HG02759 (cell line): ENCODE data around the gene FBL.
"Not testable (repeated sequence)": the region's sequence is repeated elsewhere in the genome, so short reads cannot be mapped to it uniquely, and the experiment has no call there.

ENCODE experiments used
- ATAC-seq: cut with Tn5 transposase; IDR thresholded peaks from one replicate; pipeline ENCODE4 v1.9.1; 2021; ENCODE audit warnings: mild to moderate bottlenecking, moderate library complexity; ENCODE audit not compliant: unreplicated experiment

FBL gene

DNA sequence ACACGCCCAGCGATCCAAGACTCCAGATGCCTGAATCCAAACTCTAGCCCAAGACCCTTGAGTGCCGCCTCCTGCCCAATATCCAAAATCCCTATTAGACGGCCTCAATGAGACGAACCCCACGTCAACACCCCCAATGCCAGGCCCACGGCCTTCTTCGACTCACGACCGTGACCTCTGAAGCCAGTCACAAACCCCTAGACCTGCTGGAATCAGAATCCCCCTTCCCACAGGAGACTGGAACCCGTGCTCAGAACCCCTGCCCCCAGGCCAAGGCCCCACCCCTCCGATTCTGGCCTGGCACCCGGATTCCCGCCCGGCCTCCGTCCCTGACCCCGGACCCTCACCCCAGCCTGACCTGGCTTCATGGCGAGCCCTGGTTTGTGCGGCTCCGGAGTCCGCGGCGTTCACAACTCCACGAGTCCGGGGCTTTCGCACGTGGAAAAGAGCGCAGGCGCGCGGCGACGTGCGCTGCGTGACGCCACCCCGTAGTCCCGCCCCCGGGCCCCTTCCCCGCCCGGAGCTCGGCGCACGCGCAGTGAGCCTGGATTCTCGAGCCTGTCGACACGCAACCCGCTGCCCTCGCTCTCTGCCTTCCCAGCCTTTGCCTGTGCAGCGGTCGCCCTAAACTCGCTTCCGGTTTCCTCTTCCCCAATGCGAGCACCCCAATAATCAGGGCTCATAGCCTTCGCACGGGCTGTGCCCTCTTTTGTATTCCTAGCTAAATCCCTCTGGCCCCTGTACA, at the start of gene FBL:
FBL (minus strand) TSS at position 447 of the 745 bp plus-strand sequence; CDS start at position 368, 79 bp downstream.
- peak; percentile 91 for ATAC-seq

DNA sequence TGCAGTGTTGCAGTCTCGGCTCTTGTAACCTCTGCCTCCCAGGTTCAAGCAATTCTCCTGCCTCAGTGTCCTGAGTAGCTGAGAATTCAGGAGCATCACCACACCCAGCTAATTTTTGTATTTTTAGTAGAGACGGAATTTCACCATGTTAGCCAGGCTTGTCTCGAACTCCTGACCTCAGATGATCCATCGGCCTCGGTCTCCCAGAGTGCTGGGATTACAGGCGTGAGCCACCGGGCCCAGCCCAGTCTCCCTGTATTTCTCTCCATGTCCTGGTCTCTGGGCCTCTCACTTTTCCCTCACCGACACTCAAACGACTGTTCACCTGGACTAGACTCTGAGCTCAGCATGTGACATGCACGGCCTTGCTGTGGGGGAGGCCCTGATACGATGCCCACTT, 48.9 kb upstream of the FBL start:
- ATAC-seq, result not testable (repeated sequence)

GRCh38 chr19:39894236-39894606, 48.0 kb upstream of the FBL start:
- ATAC-seq, result not testable (repeated sequence)

DNA sequence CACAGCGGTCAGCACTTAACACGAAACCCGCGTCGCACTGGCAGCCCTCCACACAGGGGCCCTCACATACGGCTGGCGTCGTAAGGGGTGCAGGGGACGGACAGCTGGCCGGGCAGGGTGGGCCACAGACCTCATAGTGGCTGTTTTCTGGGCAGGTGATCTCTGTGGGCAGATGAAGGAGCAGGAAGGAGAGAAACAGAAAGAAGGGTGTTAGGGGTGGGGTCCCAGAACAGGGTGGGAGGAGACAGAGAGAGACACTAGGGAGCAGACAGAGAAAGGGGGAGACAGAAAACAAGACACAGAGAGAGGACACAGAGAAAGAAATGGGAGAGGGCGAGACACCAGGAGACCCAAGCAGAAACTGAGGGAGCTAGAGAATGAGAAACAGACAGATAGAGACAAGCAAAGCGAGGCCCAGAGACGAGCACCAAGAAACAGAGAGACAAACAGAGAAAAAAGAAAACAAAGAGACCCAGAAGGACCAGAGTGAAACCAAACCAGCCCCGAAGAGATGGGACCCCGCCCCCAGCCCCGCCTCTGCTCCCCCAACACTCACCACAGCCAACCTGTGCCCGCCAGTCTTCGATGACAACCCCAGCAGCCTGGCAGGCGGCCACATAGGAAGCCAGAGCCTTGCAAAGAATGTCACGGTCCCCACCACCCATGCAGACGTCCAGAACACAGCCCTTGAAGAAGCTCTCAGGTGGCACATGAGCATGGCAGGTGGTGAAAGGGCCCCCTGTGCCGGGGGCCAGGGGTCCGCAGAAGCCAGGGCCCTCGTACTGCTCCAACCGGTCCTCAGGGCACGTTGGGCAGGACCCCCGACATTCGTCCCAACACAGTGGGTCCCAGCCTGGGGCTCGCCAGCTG, 47.4 kb upstream of the FBL start:
- not testable (repeated sequence) for ATAC-seq

GRCh38 chr19:39892506-39892902, 46.3 kb upstream of the FBL start:
- ATAC-seq, result not testable (repeated sequence)

DNA sequence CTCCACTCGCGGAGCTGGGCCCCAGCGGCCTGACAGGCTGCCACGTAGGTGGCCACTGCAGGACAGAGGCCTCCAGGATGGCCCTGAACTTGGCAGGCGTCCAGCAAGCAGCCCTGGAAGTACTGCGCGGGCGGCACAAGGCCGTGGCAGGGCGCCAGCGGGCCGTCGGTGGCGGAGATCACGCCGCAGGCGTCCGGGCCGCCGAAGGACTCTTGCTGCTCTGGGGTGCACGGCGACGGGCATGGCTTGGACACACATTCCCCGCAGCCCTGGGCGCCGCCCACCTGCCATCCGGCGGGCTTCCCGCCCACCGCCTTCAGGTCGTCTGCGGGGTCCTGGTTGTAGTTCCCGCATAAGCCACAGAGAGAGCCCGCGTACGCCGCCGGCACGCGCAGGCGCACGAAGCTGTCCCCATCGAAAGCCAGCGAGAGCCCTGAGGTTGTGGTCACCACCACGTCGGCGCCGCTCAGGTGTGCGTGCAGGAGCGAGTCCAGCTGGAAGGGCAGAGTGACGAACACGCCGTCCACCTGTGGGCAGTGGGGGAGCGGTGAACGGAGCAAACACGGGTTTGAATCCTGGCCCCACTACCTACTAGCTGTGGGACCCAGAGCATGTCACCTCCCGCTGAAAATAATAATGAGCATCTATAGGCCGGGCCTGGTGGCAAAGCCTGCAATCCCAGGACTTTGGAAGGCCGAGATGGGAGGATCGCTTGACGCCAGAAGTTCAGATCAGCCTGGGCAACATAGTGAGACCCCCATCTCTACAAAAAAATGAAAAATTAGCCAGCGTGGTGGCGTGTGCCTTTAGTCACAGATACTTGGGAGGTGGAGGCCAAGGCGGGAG, 45.7 kb upstream of the FBL start:
- ATAC-seq, result not testable (repeated sequence)

- no peak for ATAC-seq
Measured at GRCh38 chr19:39890755-39891551, 44.8 kb upstream of the FBL start.

DNA sequence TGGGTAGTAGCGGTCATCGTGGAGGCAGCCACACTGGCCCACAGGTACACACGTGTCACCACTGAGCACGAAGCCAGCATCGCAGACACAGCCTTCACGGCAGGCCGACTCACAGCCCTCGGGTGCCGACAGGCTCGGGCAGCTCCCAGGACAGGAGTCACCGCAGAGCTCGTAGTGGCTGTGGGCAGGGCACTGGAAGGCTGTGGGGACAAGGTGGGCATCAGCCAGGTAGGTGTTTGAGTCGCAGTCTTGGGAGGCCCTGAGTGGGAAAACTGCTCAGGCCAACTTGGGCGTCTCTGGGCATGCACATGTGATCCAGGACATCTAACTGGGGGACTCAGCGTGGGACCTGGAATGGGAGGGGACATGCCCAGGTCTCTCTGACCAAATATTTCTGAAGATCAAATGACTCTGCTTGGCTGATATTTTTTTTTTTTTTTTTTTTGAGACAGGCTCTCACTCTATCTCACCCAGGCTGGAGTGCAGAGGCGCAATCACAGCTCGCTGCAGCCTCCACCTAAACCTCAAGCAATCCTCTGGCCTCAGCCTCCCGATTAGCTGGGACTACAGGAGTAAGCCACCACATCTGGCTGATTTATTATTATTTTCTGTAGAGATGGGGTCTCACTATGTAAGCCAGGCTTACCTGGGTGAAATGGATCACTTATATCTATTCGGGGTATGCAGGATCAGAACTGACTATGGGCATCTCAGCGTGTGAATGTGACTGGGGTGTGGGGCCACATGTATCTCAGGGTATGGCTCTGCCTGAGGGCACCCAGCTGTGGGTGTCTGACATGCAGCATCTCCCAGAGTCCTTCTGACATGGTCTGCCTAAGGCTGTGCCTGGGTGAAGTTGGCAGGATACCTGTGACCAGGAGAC, 43.9 kb upstream of the FBL start:
- ATAC-seq, result not testable (repeated sequence)

DNA sequence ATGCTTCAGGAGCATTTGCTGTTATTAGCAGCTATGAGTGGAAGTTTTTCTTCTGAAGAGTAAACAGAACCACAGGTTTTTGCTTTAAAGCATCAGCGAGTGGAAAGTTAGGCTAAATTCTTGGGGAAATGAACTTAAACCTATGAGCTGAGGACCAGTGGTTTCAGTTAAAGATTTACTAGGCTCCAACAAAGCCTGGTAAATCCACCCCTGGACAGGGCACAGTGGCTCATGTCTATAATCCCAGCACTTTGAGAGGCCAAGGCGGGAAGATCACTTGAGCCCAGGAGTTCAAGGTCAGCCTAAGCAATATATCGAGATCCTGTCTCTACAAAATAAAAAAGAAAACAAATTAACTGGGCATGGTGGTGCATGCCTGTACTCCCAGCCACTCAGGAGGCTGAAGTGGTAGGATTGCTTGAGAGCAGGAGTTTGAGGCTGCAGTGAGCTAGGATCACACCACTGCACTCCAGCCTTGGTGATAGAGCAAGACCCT, 41.3 kb upstream of the FBL start:
- not testable (repeated sequence) for ATAC-seq

- ATAC-seq, result not testable (repeated sequence)
Measured at GRCh38 chr19:39885821-39886554, 39.8 kb upstream of the FBL start.

DNA sequence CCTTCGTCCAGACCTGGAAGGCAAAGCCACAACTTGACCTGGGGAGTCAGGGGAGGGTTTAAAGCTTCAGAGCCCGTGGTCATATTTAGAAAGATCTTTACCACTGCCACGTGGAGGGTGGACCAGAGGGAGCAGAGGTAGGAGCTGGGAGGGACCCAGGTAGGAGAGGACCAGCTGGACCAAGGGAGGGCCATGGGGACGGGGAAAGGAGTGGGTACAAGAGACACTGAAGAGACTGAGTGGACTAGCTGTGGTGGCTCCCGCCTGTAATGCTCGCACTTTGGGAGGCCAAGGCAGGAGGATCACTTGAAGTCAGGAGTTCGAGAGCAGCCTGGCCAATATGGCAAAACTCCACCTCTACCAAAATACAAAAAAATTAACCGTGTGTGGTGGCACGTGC, 38.5 kb upstream of the FBL start:
- ATAC-seq, result not testable (repeated sequence)

- not testable (repeated sequence) for ATAC-seq
Measured at GRCh38 chr19:39882645-39883044, 36.5 kb upstream of the FBL start.

GRCh38 chr19:39881495-39882110, 35.4 kb upstream of the FBL start:
- ATAC-seq, result not testable (repeated sequence)

- not testable (repeated sequence) for ATAC-seq
Measured at GRCh38 chr19:39880241-39880640, 34.1 kb upstream of the FBL start.

DNA sequence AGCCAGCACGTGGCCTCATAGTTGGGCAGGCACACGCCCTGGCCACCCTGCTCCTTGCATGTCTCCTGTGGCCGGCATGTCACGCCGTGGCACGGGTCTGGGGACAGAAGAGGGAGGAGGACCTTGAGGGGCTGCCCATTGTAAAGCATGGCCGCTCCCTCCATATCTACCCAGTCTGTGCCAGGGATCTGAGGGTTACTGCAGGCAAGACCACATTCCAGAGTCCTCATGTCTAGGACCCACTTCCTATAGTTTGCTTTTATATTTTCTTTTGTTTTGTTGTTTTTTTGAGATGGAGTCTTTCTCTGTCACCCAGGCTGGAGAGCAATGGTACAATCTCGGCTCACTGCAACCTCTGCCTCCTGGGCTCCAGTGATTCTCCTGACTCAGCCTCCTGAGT, 33.6 kb upstream of the FBL start:
- not testable (repeated sequence) for ATAC-seq

- not testable (repeated sequence) for ATAC-seq
Measured at GRCh38 chr19:39878866-39879265, 32.7 kb upstream of the FBL start.

GRCh38 chr19:39878398-39878797, 32.2 kb upstream of the FBL start:
- ATAC-seq, result no peak

DNA sequence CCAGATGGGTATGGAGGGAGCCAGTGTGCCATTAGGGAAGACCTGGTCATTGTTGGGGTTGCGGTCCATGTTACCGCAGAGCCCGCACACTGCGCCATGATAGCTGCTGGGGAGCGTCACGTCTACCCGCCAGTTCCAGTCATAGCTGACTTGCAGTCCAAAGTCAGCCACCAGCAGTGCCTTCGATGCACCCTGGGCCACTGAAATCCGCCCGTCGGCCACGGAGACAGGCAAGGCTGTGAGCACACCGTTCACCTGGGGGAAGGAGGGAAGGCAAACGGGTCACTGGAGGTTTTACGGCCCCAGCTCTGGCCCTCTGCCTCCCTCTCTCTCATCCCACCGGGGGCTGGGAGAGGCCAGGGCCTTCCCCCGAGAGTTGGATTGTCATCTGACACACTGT, 31.8 kb upstream of the FBL start:
- not testable (repeated sequence) for ATAC-seq
